Stimulated activated naive B cell treated with anti-CD40 and anti-IgM and Interleukin-4, amounts not matched to agents 10 μg/mL and 1 μg/mL and 100 μg/mL, for 72 hours (primary cell): ENCODE results near the gene PLA2G10.
"Not testable (repeated sequence)": the region's sequence is repeated elsewhere in the genome, so short reads cannot be mapped to it uniquely, and the experiment has no call there.

Experiments
- ATAC-seq, 2 donors: fragments of 150-1000 bp; cut with Tn5 transposase; replicated peaks; 2 replicates each; pipeline ENCODE4 v1.10.0; 2021; ENCODE audit warnings: moderate library complexity in 1 of 2
- DNase-seq: peaks from one replicate; pipeline ENCODE4 v3.0.0; 2021
- H3K27ac Mint-ChIP-seq: one replicate; pipeline ENCODE4 v1.8.0; 2022; ENCODE audit warnings: mild to moderate bottlenecking, mixed read lengths
- H3K27me3 Mint-ChIP-seq, 2 donors: one replicate each; pipeline ENCODE4 v1.8.0; 2022; ENCODE audit warnings: mixed read lengths in 2 of 2
- H3K36me3 Mint-ChIP-seq, 2 donors: one replicate each; pipeline ENCODE4 v1.8.0; 2022; ENCODE audit warnings: mixed read lengths in 2 of 2, mild to moderate bottlenecking in 1 of 2
- H3K4me1 Mint-ChIP-seq, 2 donors: one replicate each; pipeline ENCODE4 v1.8.0; 2022; ENCODE audit warnings: mixed read lengths in 2 of 2, mild to moderate bottlenecking in 1 of 2
- H3K4me3 Mint-ChIP-seq, 2 donors: one replicate each; pipeline ENCODE4 v1.8.0; 2022; ENCODE audit warnings: mild to moderate bottlenecking in 2 of 2, mixed read lengths in 2 of 2, moderate library complexity in 1 of 2
- H3K9me3 Mint-ChIP-seq, 2 donors: one replicate each; pipeline ENCODE4 v1.8.0; 2022; ENCODE audit warnings: mixed read lengths in 2 of 2, mild to moderate bottlenecking in 1 of 2

PLA2G10 gene

GRCh38 chr16:14636179-14636950, 57.7 kb downstream of the PLA2G10 start:
- H3K4me3 Mint-ChIP-seq, DNase-seq, H3K27me3 Mint-ChIP-seq, ATAC-seq, H3K27ac Mint-ChIP-seq, H3K9me3 Mint-ChIP-seq: not testable (repeated sequence)
- Mint-ChIP-seq H3K36me3 (peaks cover 13 to 24% of the 10 kb centered on the region in 2 donors), H3K4me1 (peaks cover 15 to 52% of the 10 kb centered on the region in 2 donors)

GRCh38 chr16:14635395-14636165, 58.5 kb downstream of the PLA2G10 start:
- DNase-seq (no peak), ATAC-seq (no peak)
- H3K4me3 Mint-ChIP-seq = no peak overlapping the region
- H3K27ac Mint-ChIP-seq = no peak overlapping the region
- peaks cover 13 to 18% of the 10 kb centered on the region in 2 donors for H3K36me3 Mint-ChIP-seq
- H3K4me1 Mint-ChIP-seq = peaks cover 14 to 55% of the 10 kb centered on the region in 2 donors
- H3K27me3 Mint-ChIP-seq = no peaks in the 10 kb centered on the region
- no peaks in the 10 kb centered on the region for H3K9me3 Mint-ChIP-seq

- Mint-ChIP-seq H3K27me3 (no peaks in the 10 kb centered on the region), H3K4me1 (peaks cover 20 to 51% of the 10 kb centered on the region in 2 donors), H3K4me3 (peak overlapping the region; percentile 89 to 100), H3K27ac (no peak overlapping the region), H3K36me3 (peaks cover 10 to 19% of the 10 kb centered on the region in 2 donors), H3K9me3 (peaks cover 2 to 4% of the 10 kb centered on the region in 2 donors)
- DNase-seq = no peak
- no peak for ATAC-seq
Measured at GRCh38 chr16:14634389-14634725, 59.8 kb downstream of the PLA2G10 start.

- H3K9me3 Mint-ChIP-seq = peaks cover 2 to 4% of the 10 kb centered on the region in 2 donors
- H3K4me3 Mint-ChIP-seq = peak within 1 kb of the TSS; percentile 89 to 100
- H3K4me1 Mint-ChIP-seq = peaks cover 27 to 59% of the 10 kb centered on the region in 2 donors
- peak; percentile 99 for DNase-seq
- peak within 1 kb of the TSS; percentile 99 for H3K27ac Mint-ChIP-seq
- peak; percentile 86 for ATAC-seq
- H3K27me3 Mint-ChIP-seq = no peaks in the 10 kb centered on the region
- peaks cover 13 to 25% of the 10 kb centered on the region in 2 donors for H3K36me3 Mint-ChIP-seq
Measured at GRCh38 chr16:14632693-14633569, 61.2 kb downstream of the PLA2G10 start, which contains the start of gene BFAR. Gene BFAR, plus strand, starts transcription at chr16:14632951. Its CDS starts 11,396 bp downstream, at chr16:14644347.

- not testable (repeated sequence) for ATAC-seq, H3K27me3 Mint-ChIP-seq, H3K9me3 Mint-ChIP-seq, DNase-seq
- peak overlapping the region; percentile 97 for H3K27ac Mint-ChIP-seq
- peak overlapping the region; percentile 95 to 98 for H3K4me3 Mint-ChIP-seq
- H3K4me1 Mint-ChIP-seq = peaks cover 24 to 46% of the 10 kb centered on the region in 2 donors
- peaks cover 20 to 35% of the 10 kb centered on the region in 2 donors for H3K36me3 Mint-ChIP-seq
Measured at GRCh38 chr16:14630620-14631330, 63.3 kb downstream of the PLA2G10 start.

- Mint-ChIP-seq H3K4me3 (peak within 1 kb of the TSS; percentile 95 to 98), H3K27ac (peak within 1 kb of the TSS; percentile 97), H3K4me1 (peaks cover 24 to 40% of the 10 kb centered on the region in 2 donors), H3K9me3 (peaks cover 2 to 4% of the 10 kb centered on the region in 2 donors), H3K27me3 (no peaks in the 10 kb centered on the region), H3K36me3 (peaks cover 20 to 39% of the 10 kb centered on the region in 2 donors)
- DNase-seq = peak; percentile 96
- ATAC-seq = peak; percentile 62 to 76
Measured at GRCh38 chr16:14629919-14630619, 64.0 kb downstream of the PLA2G10 start, which contains the start of gene PARN. Gene PARN, minus strand, starts transcription at chr16:14630260. Its CDS starts 135 bp downstream, at chr16:14630125.

GRCh38 chr16:14629612-14629918, 64.5 kb downstream of the PLA2G10 start:
- DNase-seq (peak; percentile 15), ATAC-seq (no peak)
- Mint-ChIP-seq H3K27ac (peak overlapping the region; percentile 97), H3K4me1 (peaks cover 21 to 35% of the 10 kb centered on the region in 2 donors), H3K9me3 (peaks cover 2 to 4% of the 10 kb centered on the region in 2 donors), H3K27me3 (no peaks in the 10 kb centered on the region), H3K36me3 (peaks cover 23 to 34% of the 10 kb centered on the region in 2 donors), H3K4me3 (peak overlapping the region; percentile 95 to 98)

GRCh38 chr16:14628806-14629611, 65.1 kb downstream of the PLA2G10 start:
- ATAC-seq (no peak), DNase-seq (no peak)
- no peaks in the 10 kb centered on the region for H3K27me3 Mint-ChIP-seq
- H3K9me3 Mint-ChIP-seq = peaks cover 2 to 4% of the 10 kb centered on the region in 2 donors
- H3K4me1 Mint-ChIP-seq = peaks cover 17 to 33% of the 10 kb centered on the region in 2 donors
- peaks cover 22 to 33% of the 10 kb centered on the region in 2 donors for H3K36me3 Mint-ChIP-seq
- peak overlapping the region; percentile 95 to 98 for H3K4me3 Mint-ChIP-seq
- H3K27ac Mint-ChIP-seq = peak overlapping the region; percentile 97

- peaks cover 2 to 4% of the 10 kb centered on the region in 2 donors for H3K9me3 Mint-ChIP-seq
- H3K4me3 Mint-ChIP-seq = no peak overlapping the region
- H3K36me3 Mint-ChIP-seq = peaks cover 28 to 42% of the 10 kb centered on the region in 2 donors
- no peak overlapping the region for H3K27ac Mint-ChIP-seq
- DNase-seq (no peak), ATAC-seq (no peak)
- peaks cover 18 to 31% of the 10 kb centered on the region in 2 donors for H3K4me1 Mint-ChIP-seq
- no peaks in the 10 kb centered on the region for H3K27me3 Mint-ChIP-seq
Measured at GRCh38 chr16:14627078-14627477, 67.0 kb downstream of the PLA2G10 start.
